ENCODE results near the gene PNPLA2.

PNPLA2 gene

GRCh38 chr11:797296-798092, 21.2 kb upstream of the PNPLA2 start:
- peak; percentile 71 for DNase-seq (ENCODE audit: low read depth)
- peak overlapping the region; percentile 77 for H3K4me3 ChIP-seq (ENCODE audit: low read length)
- no peak for TF ChIP-seq CTCF (conservative IDR thresholded peaks at IDR 0.05; ENCODE audit: low read length)

- DNase-seq (ENCODE audit: low read depth): peak; percentile 62
- H3K4me3 ChIP-seq (ENCODE audit: low read length): peak within 1 kb of the TSS; percentile 77
- TF ChIP-seq CTCF (conservative IDR thresholded peaks at IDR 0.05; ENCODE audit: low read length): peak; percentile 39; the same call in 1 of the 2 replicates
Observed at GRCh38 chr11:798093-798713, 20.5 kb upstream of the PNPLA2 start, which contains the start of gene SLC25A22. TSS of gene SLC25A22 (minus strand) at chr11:798281. CDS start at chr11:795006, 3,275 bp downstream.

- no peak for TF ChIP-seq CTCF (conservative IDR thresholded peaks at IDR 0.05; ENCODE audit: low read length)
- DNase-seq (ENCODE audit: low read depth): no peak
- no peak overlapping the region for H3K4me3 ChIP-seq (ENCODE audit: low read length)
Observed at GRCh38 chr11:799641-800316, 18.9 kb upstream of the PNPLA2 start.

GRCh38 chr11:800473-800872, 18.2 kb upstream of the PNPLA2 start:
- no peak for DNase-seq (ENCODE audit: low read depth)
- no peak for TF ChIP-seq CTCF (conservative IDR thresholded peaks at IDR 0.05; ENCODE audit: low read length)

GRCh38 chr11:801097-801780, 17.5 kb upstream of the PNPLA2 start:
- no peak overlapping the region for H3K4me3 ChIP-seq (ENCODE audit: low read length)
- DNase-seq (ENCODE audit: low read depth): no peak
- no peak for TF ChIP-seq CTCF (conservative IDR thresholded peaks at IDR 0.05; ENCODE audit: low read length)

More at GRCh38 chr11:800473-800872, 18.2 kb upstream of the PNPLA2 start:
- H3K4me3 ChIP-seq (ENCODE audit: low read length): no peak overlapping the region

GRCh38 chr11:802018-802617, 16.6 kb upstream of the PNPLA2 start:
- no peak for TF ChIP-seq CTCF (conservative IDR thresholded peaks at IDR 0.05; ENCODE audit: low read length)
- no peak overlapping the region for H3K4me3 ChIP-seq (ENCODE audit: low read length)
- no peak for DNase-seq (ENCODE audit: low read depth)
